ENCODE measurements around the gene RIBC2.
"Not testable (repeated sequence)": the region's sequence is repeated elsewhere in the genome, so short reads cannot be mapped to it uniquely, and the experiment has no call there.

The RIBC2 gene

DNA sequence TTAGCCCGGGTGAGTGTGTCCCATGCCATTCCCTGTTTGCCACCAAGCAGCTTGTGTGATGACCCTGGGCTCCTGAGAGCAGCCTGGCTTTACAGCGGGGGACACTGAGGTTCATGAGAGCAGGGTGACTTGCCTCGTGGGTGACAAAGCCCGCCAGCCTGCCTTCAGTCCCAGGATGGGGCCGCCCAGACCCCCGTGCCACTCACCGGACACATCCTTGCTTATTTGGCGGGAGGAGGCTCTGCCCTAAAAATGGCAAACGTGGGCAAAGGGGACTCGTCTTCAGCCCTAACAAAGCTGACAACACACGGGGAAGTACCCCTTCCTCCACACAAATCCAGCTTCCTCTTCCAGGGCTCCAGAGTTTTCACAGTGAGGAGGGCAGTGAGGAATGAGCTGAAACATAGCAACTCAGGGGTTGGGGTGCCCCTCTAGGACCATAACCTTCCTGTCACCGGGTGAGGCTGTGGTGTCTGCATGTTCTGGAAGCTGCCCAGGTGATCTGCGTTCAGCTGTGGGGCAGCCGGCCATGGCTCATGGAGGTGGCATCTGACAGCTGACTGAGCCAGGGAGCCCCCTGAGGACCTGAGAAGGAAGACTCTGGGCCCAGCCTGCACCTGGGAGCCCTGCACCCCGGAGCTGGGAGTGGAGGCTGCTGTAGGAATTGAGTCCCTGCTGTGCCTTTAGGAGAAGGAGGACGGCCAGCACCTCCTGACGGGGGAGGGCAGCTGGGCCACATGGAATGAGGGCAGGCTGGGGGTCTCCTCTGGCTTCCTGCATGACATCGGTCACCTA is 16.7 kb downstream of the RIBC2 start:
- Histone ChIP-seq H3K27me3 (ENCODE audit: insufficient read depth, low read depth, severe bottlenecking) (no peaks in the 10 kb centered on the region), H3K36me3 (no peaks in the 10 kb centered on the region), H3K27ac (no peak overlapping the region), H3K4me3 (ENCODE audit: low read depth, low read length) (no peak overlapping the region), H3K9me3 (ENCODE audit: severe bottlenecking) (no peaks in the 10 kb centered on the region)
- TF ChIP-seq, protein P1, sequence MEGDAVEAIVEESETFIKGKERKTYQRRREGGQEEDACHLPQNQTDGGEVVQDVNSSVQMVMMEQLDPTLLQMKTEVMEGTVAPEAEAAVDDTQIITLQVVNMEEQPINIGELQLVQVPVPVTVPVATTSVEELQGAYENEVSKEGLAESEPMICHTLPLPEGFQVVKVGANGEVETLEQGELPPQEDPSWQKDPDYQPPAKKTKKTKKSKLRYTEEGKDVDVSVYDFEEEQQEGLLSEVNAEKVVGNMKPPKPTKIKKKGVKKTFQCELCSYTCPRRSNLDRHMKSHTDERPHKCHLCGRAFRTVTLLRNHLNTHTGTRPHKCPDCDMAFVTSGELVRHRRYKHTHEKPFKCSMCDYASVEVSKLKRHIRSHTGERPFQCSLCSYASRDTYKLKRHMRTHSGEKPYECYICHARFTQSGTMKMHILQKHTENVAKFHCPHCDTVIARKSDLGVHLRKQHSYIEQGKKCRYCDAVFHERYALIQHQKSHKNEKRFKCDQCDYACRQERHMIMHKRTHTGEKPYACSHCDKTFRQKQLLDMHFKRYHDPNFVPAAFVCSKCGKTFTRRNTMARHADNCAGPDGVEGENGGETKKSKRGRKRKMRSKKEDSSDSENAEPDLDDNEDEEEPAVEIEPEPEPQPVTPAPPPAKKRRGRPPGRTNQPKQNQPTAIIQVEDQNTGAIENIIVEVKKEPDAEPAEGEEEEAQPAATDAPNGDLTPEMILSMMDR (IDR thresholded peaks at IDR 0.05; ENCODE audit: low read depth, low read length), result no peak
- DNase-seq, result no peak

DNA sequence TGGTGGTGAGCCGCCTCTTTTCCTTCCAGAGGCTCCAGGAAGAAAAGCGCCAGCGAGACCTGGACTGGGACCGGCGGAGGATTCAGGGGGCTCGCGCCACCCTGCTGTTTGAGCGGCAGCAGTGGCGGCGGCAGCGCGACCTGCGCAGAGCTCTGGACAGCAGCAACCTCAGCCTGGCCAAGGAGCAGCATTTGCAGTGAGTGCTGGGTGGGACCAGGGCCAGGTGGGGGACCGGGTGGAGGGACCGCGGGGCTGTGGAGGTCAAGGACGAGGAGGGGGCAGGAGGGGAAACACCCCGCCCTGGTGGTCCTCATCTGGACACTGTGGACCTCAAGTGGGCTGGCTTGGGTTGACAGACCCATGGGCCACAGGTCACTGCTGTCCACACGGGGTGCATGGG is 17.4 kb downstream of the RIBC2 start:
- Histone ChIP-seq H3K9me3 (ENCODE audit: severe bottlenecking) (no peaks in the 10 kb centered on the region), H3K27me3 (ENCODE audit: insufficient read depth, low read depth, severe bottlenecking) (no peaks in the 10 kb centered on the region), H3K4me3 (ENCODE audit: low read depth, low read length) (no peak overlapping the region), H3K27ac (no peak overlapping the region), H3K36me3 (no peaks in the 10 kb centered on the region)
- TF ChIP-seq, protein P1 (IDR thresholded peaks at IDR 0.05; ENCODE audit: low read depth, low read length), result no peak
- DNase-seq, result no peak

DNA sequence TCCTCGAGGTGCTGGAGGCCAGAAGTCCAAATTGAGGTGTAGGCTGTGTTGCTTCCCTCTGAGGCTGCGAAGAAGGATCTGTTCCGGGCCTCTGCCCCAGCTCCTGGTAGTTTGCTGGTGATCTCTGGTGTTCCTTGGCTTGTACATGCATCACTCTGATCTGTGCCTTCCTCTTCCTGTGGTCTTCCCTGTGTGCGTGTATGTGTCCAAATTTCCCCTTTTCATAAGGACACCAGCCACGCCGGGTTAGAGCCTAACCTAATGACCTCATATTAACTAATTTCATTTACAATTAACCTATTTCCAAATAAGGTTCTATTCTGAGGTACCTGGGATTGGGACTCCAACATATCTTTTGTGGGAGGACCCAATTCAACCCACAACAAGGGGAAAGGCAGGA is 21.5 kb downstream of the RIBC2 start:
- Histone ChIP-seq H3K9me3 (ENCODE audit: severe bottlenecking) (no peaks in the 10 kb centered on the region), H3K4me3 (ENCODE audit: low read depth, low read length) (no peak overlapping the region), H3K27ac (no peak overlapping the region), H3K36me3 (no peaks in the 10 kb centered on the region), H3K27me3 (ENCODE audit: insufficient read depth, low read depth, severe bottlenecking) (no peaks in the 10 kb centered on the region)
- DNase-seq, result no peak
- TF ChIP-seq, protein P1 (IDR thresholded peaks at IDR 0.05; ENCODE audit: low read depth, low read length), result no peak

DNA sequence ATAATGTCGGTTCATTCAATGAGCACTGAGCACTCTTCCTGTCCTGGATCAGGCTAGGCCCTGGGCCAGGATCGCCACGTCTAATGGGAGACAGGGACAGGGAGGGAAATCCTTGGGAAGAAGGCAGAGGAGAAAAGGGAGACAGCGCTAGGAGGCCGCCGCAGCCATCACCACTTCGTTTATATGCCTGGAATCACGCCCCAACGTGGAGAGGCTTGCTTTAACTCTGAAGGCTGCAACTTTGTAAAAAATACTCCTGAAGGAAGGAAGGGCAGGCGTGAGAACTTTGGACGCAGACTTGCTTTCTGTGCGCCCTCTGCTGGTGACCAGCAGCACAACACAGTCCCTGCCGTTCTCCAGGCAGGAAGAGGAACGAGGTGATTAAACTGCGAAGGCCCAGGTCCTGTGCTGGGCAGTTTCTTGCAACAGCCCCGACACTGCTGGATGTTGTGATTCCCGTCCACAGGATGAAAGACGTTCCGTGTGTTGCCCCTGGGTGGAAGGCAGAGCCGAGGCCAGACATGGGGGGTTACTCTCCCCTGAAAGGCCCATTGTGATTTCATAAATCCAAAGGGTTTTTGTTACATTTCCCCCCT is 22.1 kb downstream of the RIBC2 start:
- no peak overlapping the region for H3K27ac ChIP-seq
- H3K9me3 ChIP-seq (ENCODE audit: severe bottlenecking), result no peaks in the 10 kb centered on the region
- no peak overlapping the region for H3K4me3 ChIP-seq (ENCODE audit: low read depth, low read length)

DNA sequence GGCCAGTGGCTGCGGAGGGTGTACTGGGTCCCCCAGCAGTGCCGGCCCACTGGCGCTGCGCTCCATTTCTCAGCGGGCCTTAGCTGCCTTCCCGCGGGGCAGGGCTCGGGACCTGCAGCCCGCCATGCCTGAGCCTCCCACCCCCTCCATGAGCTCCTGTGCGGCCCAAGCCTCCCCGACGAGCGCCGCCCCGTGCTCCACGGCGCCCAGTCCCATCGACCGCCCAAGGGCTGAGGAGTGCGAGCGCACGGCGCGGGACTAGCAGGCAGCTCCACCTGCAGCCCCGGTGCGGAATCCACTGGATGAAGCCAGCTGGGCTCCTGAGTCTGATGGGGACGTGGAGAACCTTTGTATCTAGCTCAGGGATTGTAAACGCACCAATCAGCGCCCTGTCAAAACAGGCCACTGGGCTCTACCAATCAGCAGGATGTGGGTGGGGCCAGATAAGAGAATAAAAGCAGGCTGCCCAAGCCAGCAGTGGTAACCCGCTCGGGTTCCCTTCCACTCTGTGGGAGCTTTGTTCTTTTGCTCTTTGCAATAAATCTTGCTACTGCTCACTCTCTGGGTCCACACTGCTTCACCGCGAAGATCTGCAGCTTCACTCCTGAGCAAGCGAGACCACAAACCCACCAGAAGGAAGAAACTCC is 23.5 kb downstream of the RIBC2 start:
- not testable (repeated sequence) for H3K4me3 ChIP-seq (ENCODE audit: low read depth, low read length); H3K9me3 ChIP-seq (ENCODE audit: severe bottlenecking); DNase-seq; H3K36me3 ChIP-seq; H3K27ac ChIP-seq; H3K27me3 ChIP-seq (ENCODE audit: insufficient read depth, low read depth, severe bottlenecking)

More for the DNA sequence above, 22.1 kb downstream of the RIBC2 start:
- Histone ChIP-seq H3K27me3 (ENCODE audit: insufficient read depth, low read depth, severe bottlenecking) (no peaks in the 10 kb centered on the region), H3K36me3 (no peaks in the 10 kb centered on the region)
- TF ChIP-seq, protein P1 (IDR thresholded peaks at IDR 0.05; ENCODE audit: low read depth, low read length), result peak; percentile 96
- peak; percentile 89 for DNase-seq

DNA sequence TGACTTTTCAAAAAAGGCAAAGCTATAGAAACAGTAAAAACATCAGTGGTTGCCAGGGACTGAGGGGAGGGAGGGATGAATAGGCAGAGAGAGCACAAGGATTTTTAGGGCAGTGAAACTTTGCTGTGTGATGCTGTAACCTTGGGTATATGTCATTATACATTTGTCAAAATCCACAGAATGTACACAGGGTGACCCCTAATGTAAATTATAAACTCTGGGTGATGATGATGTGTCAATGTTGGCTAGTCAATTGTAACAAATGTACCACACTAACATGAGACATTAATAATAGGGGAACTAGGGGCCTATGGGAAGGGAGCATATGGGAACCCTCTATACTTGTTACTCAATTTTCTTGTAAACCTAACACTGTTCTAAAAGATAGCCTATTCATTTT is 24.8 kb downstream of the RIBC2 start:
- no peak for DNase-seq
- TF ChIP-seq, protein P1 (IDR thresholded peaks at IDR 0.05; ENCODE audit: low read depth, low read length), result no peak
- Histone ChIP-seq H3K27me3 (ENCODE audit: insufficient read depth, low read depth, severe bottlenecking) (no peaks in the 10 kb centered on the region), H3K9me3 (ENCODE audit: severe bottlenecking) (no peaks in the 10 kb centered on the region), H3K36me3 (no peaks in the 10 kb centered on the region), H3K27ac (no peak overlapping the region), H3K4me3 (ENCODE audit: low read depth, low read length) (no peak overlapping the region)

DNA sequence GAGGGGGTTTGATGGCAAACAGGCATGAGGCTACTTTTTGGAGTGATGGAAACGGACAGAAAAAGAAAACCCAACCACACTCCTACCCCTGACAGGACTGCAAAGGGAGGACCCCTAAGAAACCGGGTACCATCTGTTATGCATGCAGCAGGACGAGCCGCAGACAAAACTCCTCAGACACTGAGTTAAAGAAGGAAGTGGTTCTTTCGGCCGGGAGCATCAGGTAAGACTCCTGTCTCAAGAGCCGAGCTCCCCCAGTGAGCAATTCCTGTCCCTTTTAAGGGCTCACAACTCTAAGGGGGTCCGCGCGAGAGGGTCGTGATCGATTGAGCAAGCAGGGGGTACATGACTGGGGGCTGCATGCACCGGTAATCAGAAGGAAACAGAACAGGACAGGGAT is 27.2 kb downstream of the RIBC2 start:
- H3K4me3 ChIP-seq (ENCODE audit: low read depth, low read length); H3K27ac ChIP-seq; H3K36me3 ChIP-seq; H3K9me3 ChIP-seq (ENCODE audit: severe bottlenecking); H3K27me3 ChIP-seq (ENCODE audit: insufficient read depth, low read depth, severe bottlenecking); DNase-seq: not testable (repeated sequence)
